GM23338 (cell line): Measurements from ENCODE around the gene CLDN10.

Experiments used
- CREB1 ChIP-seq: fragments of 250-450 bp; sonication (Bioruptor Pico); IDR thresholded peaks from 2 replicates; pipeline ENCODE4 v1.5.0; 2020; ENCODE audit warnings: low read depth, mild to moderate bottlenecking, moderate library complexity
- CTCF ChIP-seq, 2 experiments: fragments of 200-600 bp in 1 of 2; sonication (generic) in 1 of 2; conservative IDR thresholded peaks; 2 replicates each; pipeline versions ENCODE4 v1.5.1 to v1.6.1; 2016 to 2017; ENCODE audit warnings: antibody characterized with exemption in 2 of 2, low read depth in 2 of 2, mild to moderate bottlenecking in 2 of 2, moderate library complexity in 1 of 2
- ETS1 ChIP-seq: IDR thresholded peaks from 2 replicates; pipeline ENCODE4 v1.6.1; 2016; ENCODE audit warnings: antibody characterized with exemption
- EZH2 ChIP-seq: fragments of 200-600 bp; sonication (generic); IDR thresholded peaks from one replicate; pipeline ENCODE4 v1.8.0; 2017; ENCODE audit warnings: antibody characterized with exemption, mild to moderate bottlenecking, low read depth; ENCODE audit not compliant: unreplicated experiment
- EZH2phosphoT487 ChIP-seq: fragments of 200-600 bp; sonication (generic); IDR thresholded peaks from one replicate; pipeline ENCODE4 v1.8.1; 2018; ENCODE audit warnings: antibody characterized with exemption; ENCODE audit not compliant: unreplicated experiment
- JUNB ChIP-seq: IDR thresholded peaks from one replicate; pipeline ENCODE4 v1.6.1; 2016; ENCODE audit warnings: antibody characterized with exemption; ENCODE audit not compliant: unreplicated experiment
- NANOG ChIP-seq: IDR thresholded peaks from 2 replicates; pipeline ENCODE4 v1.6.1; 2016; ENCODE audit warnings: antibody characterized with exemption, borderline replicate concordance
- POLR2AphosphoS5 ChIP-seq: IDR thresholded peaks from 2 replicates; pipeline ENCODE4 v1.6.1; 2016; ENCODE audit warnings: antibody characterized with exemption, low read depth
- REST ChIP-seq: IDR thresholded peaks from one replicate; pipeline ENCODE4 v1.6.1; 2018; ENCODE audit warnings: antibody characterized with exemption; ENCODE audit not compliant: unreplicated experiment
- ZNF331 ChIP-seq: fragments of 250-450 bp; sonication (Bioruptor Pico); IDR thresholded peaks from 2 replicates; pipeline ENCODE4 v1.5.0; 2020; ENCODE audit warnings: low read depth, mild to moderate bottlenecking, moderate library complexity

DNA sequence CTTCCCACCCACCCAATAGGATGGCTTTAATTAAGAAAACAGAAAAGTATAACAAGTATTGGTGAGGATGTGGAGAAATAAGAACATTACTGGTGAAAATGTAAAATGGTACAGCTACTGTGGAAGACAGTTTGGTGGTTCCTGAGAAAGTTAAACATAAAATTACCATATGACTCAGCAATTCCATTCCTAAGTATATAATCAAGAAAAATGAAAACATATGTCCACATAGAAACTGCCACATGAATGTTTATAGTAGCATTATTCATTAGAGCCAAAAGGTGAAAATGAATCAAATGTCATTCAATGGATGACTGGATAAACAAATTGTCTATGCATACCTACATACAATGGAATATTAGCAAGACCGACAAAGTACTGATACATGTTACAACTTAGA is 75.1 kb downstream of the CLDN10 start:
- TF ChIP-seq CTCF (conservative IDR thresholded peaks at IDR 0.05; ENCODE audit: low read depth in 2 of 2) (no peak), CREB1 (no peak), POLR2AphosphoS5 (no peak), EZH2 (no peak), ZNF331 (CRISPR knock-in tag) (no peak), EZH2phosphoT487 (no peak), ETS1 (no peak), REST (no peak), JUNB (no peak), NANOG (no peak)
